Panc1 (cell line): ENCODE data around the gene EML1. TPM values are rescaled to one million over a fixed set of nuclear protein-coding genes. Genes with fewer than 3 reads are reported as not detected.

Source experiments
- ATAC-seq: fragments of 200-7000 bp; cut with Tn5 transposase; 2 replicates; pipeline ENCODE4 v1.9.1; 2020; ENCODE audit warnings: mild to moderate bottlenecking, moderate library complexity
- BruUV-seq: library from RNA; stranded (reverse); fragments of 400-500 nt; replicated peaks from 2 replicates; lab custom pipeline; 2021; lab: Mats Ljungman, UMichigan
- CTCF ChIA-PET: fragments of 300-600 bp; sonication (Branson Sonifier 250); formaldehyde crosslinking; loops from one replicate; lab custom pipeline; 2022; ENCODE audit warnings: antibody characterized with exemption; lab: Charles Lee
- POLR2A ChIA-PET: fragments of 300-600 bp; sonication (Branson Sonifier 250); formaldehyde crosslinking; loops from one replicate; lab custom pipeline; 2022; ENCODE audit warnings: antibody characterized with exemption; lab: Charles Lee
- DNase-seq: peaks from one replicate; pipeline ENCODE4 v3.0.0-alpha.2; 2010; ENCODE audit warnings: low read depth, low spot score
- H3K27ac ChIP-seq: 2 replicates; pipeline ENCODE4 v1.5.1; 2011; ENCODE audit warnings: mild to moderate bottlenecking, low read length, inconsistent platforms
- H3K27me3 ChIP-seq: fragments of 200-500 bp; sonication (Bioruptor generic); 2 replicates; pipeline ENCODE4 v1.6.0; 2014; ENCODE audit warnings: low read length, inconsistent platforms; ENCODE audit not compliant: control insufficient read depth, insufficient read depth
- H3K36me3 ChIP-seq: fragments of 200-500 bp; sonication (Bioruptor generic); 2 replicates; pipeline ENCODE4 v1.5.1; 2014; ENCODE audit warnings: inconsistent platforms, mild to moderate bottlenecking, low read length, moderate library complexity; ENCODE audit not compliant: control insufficient read depth, insufficient read depth
- H3K4me1 ChIP-seq: 2 replicates; pipeline ENCODE4 v1.5.1; 2011; ENCODE audit warnings: inconsistent platforms, mild to moderate bottlenecking, low read length, moderate library complexity; ENCODE audit not compliant: control insufficient read depth, insufficient read depth
- H3K4me3 ChIP-seq, 2 experiments: 2 replicates each; pipeline ENCODE4 v1.5.1; 2011 to 2012; ENCODE audit warnings: low read depth in 2 of 2, low read length in 2 of 2, mild to moderate bottlenecking in 2 of 2, inconsistent platforms in 1 of 2, moderate library complexity in 1 of 2
- H3K9me3 ChIP-seq: fragments of 200-500 bp; sonication (Bioruptor generic); 2 replicates; pipeline ENCODE4 v1.5.1; 2014; ENCODE audit warnings: low read depth, mild to moderate bottlenecking, inconsistent platforms, low read length, moderate library complexity; ENCODE audit not compliant: control insufficient read depth, insufficient read depth
- CTCF ChIP-seq: fragments of 450-650 bp; IDR thresholded peaks from 2 replicates; pipeline ENCODE4 v1.5.1; 2017; ENCODE audit warnings: mild to moderate bottlenecking
- POLR2AphosphoS5 ChIP-seq: IDR thresholded peaks from 2 replicates; pipeline ENCODE4 v1.6.1; 2012; ENCODE audit warnings: mild to moderate bottlenecking, low read depth, low read length, moderate library complexity
- REST ChIP-seq, 2 experiments: IDR thresholded peaks; 2 replicates each; pipeline ENCODE4 v1.6.1; 2011 to 2012; ENCODE audit warnings: low read depth in 2 of 2, control low read depth in 1 of 2, low read length in 1 of 2, mild to moderate bottlenecking in 1 of 2, moderate library complexity in 1 of 2; ENCODE audit not compliant: insufficient read depth in 1 of 2
- SIN3A ChIP-seq: IDR thresholded peaks from 2 replicates; pipeline ENCODE4 v1.6.1; 2012; ENCODE audit warnings: low read depth, mild to moderate bottlenecking, low read length, moderate library complexity, borderline replicate concordance; ENCODE audit not compliant: insufficient read depth
- TCF7L2 ChIP-seq: IDR thresholded peaks from 2 replicates; pipeline ENCODE4 v1.6.1; 2011; ENCODE audit warnings: mild to moderate bottlenecking, low read depth, low read length, inconsistent platforms
- in situ Hi-C: cut with HindIII; loops from 2 replicates; pipeline ENCODE4 v1.10.0; 2016; ENCODE audit warnings: low sequenced_read_pairs, low pct_unique_long_range_greater_than_20kb
- intact Hi-C: fragments of 100-400 bp; cut with micrococcal nuclease; formaldehyde crosslinking; loops from one replicate; pipeline ENCODE4 v1.10.0; 2022; ENCODE audit not compliant: unreplicated experiment
- total RNA-seq: library from RNA; stranded (reverse); gene quantifications from one replicate; pipeline ENCODE4 v1.2.1, GENCODE V29; 2021; ENCODE audit not compliant: unreplicated experiment

The EML1 gene
- total RNA-seq, 1 experiment from 2014 or later = 35.3 TPM

DNA sequence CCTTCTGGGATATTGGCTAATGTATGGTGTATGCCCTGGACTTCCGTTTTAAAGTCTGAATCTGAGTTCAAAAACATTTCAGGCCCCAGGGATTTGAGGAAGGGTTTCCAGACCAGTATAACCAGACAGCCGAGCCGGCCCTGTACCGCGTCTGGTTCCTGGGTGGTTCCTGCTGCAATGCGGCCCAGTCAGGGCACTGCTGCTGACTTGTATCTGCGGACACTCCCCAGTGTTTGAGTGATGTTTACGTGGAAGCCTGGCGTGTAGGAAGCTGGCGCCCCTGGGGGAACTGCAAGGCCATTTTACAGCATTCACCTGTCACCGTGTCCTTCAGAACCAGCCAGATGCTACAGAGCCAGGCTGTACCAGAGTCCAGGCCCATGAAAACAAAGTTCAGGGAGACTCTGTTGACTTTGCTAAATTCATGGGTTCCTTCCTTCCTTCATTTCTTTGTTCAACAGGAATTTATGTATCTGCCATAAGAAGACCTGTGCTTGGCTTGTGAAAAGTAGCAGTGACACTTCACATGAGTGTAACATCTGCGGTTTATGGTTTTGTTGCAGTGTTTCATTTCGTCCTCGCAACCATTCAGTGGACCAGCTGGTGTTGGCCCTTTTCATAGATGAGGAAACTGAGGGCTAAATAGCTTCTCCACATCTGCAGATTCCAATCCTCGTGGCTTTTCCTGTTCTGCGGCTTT is 16.8 kb downstream of the EML1 start:
- in situ Hi-C loops = no loop called here
- Histone ChIP-seq H3K27me3 (no peaks in the 10 kb centered on the region), H3K4me1 (no peaks in the 10 kb centered on the region), H3K27ac (no peak overlapping the region), H3K36me3 (no peaks in the 10 kb centered on the region), H3K4me3 (no peak overlapping the region), H3K9me3 (no peaks in the 10 kb centered on the region)
- no TSS peak for BruUV-seq
- ChIA-PET POLR2A (no interaction called here), CTCF (no interaction called here)
- no peak for ATAC-seq
- TF ChIP-seq REST (IDR thresholded peaks at IDR 0.05; ENCODE audit: insufficient read depth in 1 of 2, low read depth in 2 of 2, low read length in 1 of 2) = no peak
- no peak for TF ChIP-seq TCF7L2
- TF ChIP-seq POLR2AphosphoS5 = no peak
- no peak for TF ChIP-seq CTCF
- TF ChIP-seq SIN3A = no peak
- no peak for DNase-seq
- intact Hi-C loops = no loop called here

DNA sequence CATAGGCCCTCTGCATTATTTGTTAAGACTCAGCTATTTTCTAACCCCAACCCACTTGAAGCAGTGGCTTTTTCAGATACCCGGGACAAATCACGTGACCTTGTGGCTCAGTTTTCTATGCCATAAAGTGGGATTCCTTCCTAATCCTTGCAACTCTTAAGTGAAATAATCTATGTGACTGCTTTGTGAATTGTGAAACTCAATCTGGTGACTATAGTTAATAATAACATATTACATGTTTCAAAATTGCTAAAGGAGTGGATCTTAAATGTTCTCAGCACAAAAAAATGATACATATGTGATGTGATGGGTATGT is 17.3 kb downstream of the EML1 start:
- no TSS peak for BruUV-seq
- no peaks in the 10 kb centered on the region for H3K36me3 ChIP-seq
- DNase-seq = no peak
- no peak overlapping the region for H3K4me3 ChIP-seq
- in situ Hi-C loops = no loop called here
- ChIA-PET POLR2A (no interaction called here), CTCF (no interaction called here)
- H3K9me3 ChIP-seq = no peaks in the 10 kb centered on the region
- no peak overlapping the region for H3K27ac ChIP-seq
- H3K4me1 ChIP-seq = no peaks in the 10 kb centered on the region
- H3K27me3 ChIP-seq = no peaks in the 10 kb centered on the region
- ATAC-seq = no peak
- intact Hi-C loops = no loop called here
- TF ChIP-seq SIN3A = no peak
- TF ChIP-seq POLR2AphosphoS5 = no peak
- TF ChIP-seq CTCF = no peak
- TF ChIP-seq TCF7L2 = no peak
